Neuronal stem cell (in vitro differentiated cells): ENCODE results near the gene ANO7.

Experiments
- DNase-seq: peaks from one replicate; pipeline ENCODE4 v3.0.0-alpha.2; 2013; ENCODE audit warnings: low spot score
- H2AFZ ChIP-seq: one replicate; pipeline ENCODE4 v1.6.1; 2013; ENCODE audit warnings: mild to moderate bottlenecking, low read length, inconsistent platforms
- H2AK5ac ChIP-seq: 2 replicates; pipeline ENCODE4 v1.6.1; 2013; ENCODE audit warnings: low read depth, mild to moderate bottlenecking, inconsistent platforms, low read length, moderate library complexity, mixed read lengths
- H2BK120ac ChIP-seq: 2 replicates; pipeline ENCODE4 v1.6.1; 2013; ENCODE audit warnings: low read depth, mild to moderate bottlenecking, inconsistent platforms, low read length, moderate library complexity, mixed read lengths
- H2BK12ac ChIP-seq: one replicate; pipeline ENCODE4 v1.6.1; 2013; ENCODE audit warnings: low read length, inconsistent platforms
- H2BK15ac ChIP-seq: 2 replicates; pipeline ENCODE4 v1.6.1; 2013; ENCODE audit warnings: mild to moderate bottlenecking, low read length, inconsistent platforms, mixed read lengths
- H2BK5ac ChIP-seq: one replicate; pipeline ENCODE4 v1.6.1; 2013; ENCODE audit warnings: inconsistent platforms, mild to moderate bottlenecking, low read length, moderate library complexity
- H3K14ac ChIP-seq: one replicate; pipeline ENCODE4 v1.6.1; 2013; ENCODE audit warnings: low read length, inconsistent platforms
- H3K18ac ChIP-seq: 2 replicates; pipeline ENCODE4 v1.6.1; 2013; ENCODE audit warnings: low read length, inconsistent platforms
- H3K23ac ChIP-seq: 2 replicates; pipeline ENCODE4 v1.6.1; 2013; ENCODE audit warnings: low read depth, mild to moderate bottlenecking, mixed read lengths, low read length, inconsistent platforms; ENCODE audit not compliant: poor library complexity
- H3K27ac ChIP-seq: replicated peaks from 3 replicates; pipeline ENCODE4 v1.5.1; 2013; ENCODE audit warnings: low read length, inconsistent platforms
- H3K27me3 ChIP-seq, 3 experiments: 2 replicates each; pipeline ENCODE4 v1.6.1; 2013; ENCODE audit warnings: low read length in 3 of 3, mild to moderate bottlenecking in 2 of 3, inconsistent platforms in 1 of 3, low read depth in 1 of 3, mixed read lengths in 1 of 3, moderate library complexity in 1 of 3; ENCODE audit not compliant: control insufficient read depth in 3 of 3, insufficient read depth in 3 of 3
- H3K36me3 ChIP-seq, 2 donors: replicated peaks in 1 of 2; 2 replicates each; pipeline ENCODE4 v1.6.1; 2013; ENCODE audit warnings: low read length in 2 of 2; ENCODE audit not compliant: control insufficient read depth in 2 of 2, insufficient read depth in 2 of 2
- H3K4ac ChIP-seq: 2 replicates; pipeline ENCODE4 v1.6.1; 2013; ENCODE audit warnings: inconsistent platforms, mild to moderate bottlenecking, low read length, moderate library complexity
- H3K4me1 ChIP-seq, 2 donors: 1 replicate in 1 of 2; 2 replicates in 1 of 2; pipeline ENCODE4 v1.6.1; 2013; ENCODE audit warnings: low read length in 2 of 2, low read depth in 1 of 2; ENCODE audit not compliant: control insufficient read depth in 2 of 2, insufficient read depth in 1 of 2
- H3K4me2 ChIP-seq: one replicate; pipeline ENCODE4 v1.6.1; 2013; ENCODE audit warnings: mild to moderate bottlenecking, low read length, inconsistent platforms; ENCODE audit not compliant: insufficient read depth, poor library complexity, severe bottlenecking
- H3K4me3 ChIP-seq, 2 donors: 2 replicates each; pipeline ENCODE4 v1.5.1; 2013; ENCODE audit warnings: low read length in 2 of 2, mild to moderate bottlenecking in 2 of 2, inconsistent platforms in 1 of 2, moderate library complexity in 1 of 2
- H3K79me1 ChIP-seq: one replicate; pipeline ENCODE4 v1.6.1; 2013; ENCODE audit warnings: low read depth, mild to moderate bottlenecking, inconsistent platforms, low read length, moderate library complexity
- H3K9ac ChIP-seq: one replicate; pipeline ENCODE4 v1.6.1; 2013; ENCODE audit warnings: mild to moderate bottlenecking, low read depth, low read length, inconsistent platforms; ENCODE audit not compliant: poor library complexity
- H3K9me3 ChIP-seq, 2 donors: replicated peaks in 1 of 2; 2 replicates each; pipeline versions ENCODE3 to v1.6.1; 2013; ENCODE audit warnings: low read length in 2 of 2, mild to moderate bottlenecking in 2 of 2, inconsistent platforms in 1 of 2, low read depth in 1 of 2, mixed read lengths in 1 of 2, moderate library complexity in 1 of 2; ENCODE audit not compliant: control insufficient read depth in 2 of 2, insufficient read depth in 1 of 2
- H4K8ac ChIP-seq: one replicate; pipeline ENCODE4 v1.6.1; 2013; ENCODE audit warnings: low read depth, mild to moderate bottlenecking, inconsistent platforms, low read length, moderate library complexity
- H4K91ac ChIP-seq: one replicate; pipeline ENCODE4 v1.6.1; 2013; ENCODE audit warnings: low read length, low read depth, mild to moderate bottlenecking, inconsistent platforms; ENCODE audit not compliant: poor library complexity
- WGBS, 2 donors: extraction: QIAGEN DNeasy Blood & Tissue Kit; methylation state at CpG; one replicate each; pipeline ENCODE4 v1.1.7; 2013; ENCODE audit warnings: missing lambda C conversion rate in 2 of 2, mixed read lengths in 1 of 2; ENCODE audit not compliant: insufficient read length in 2 of 2, insufficient replicate concordance in 1 of 2; ENCODE audit errors: extremely low coverage in 2 of 2; 5-methylcytosine and 5-hydroxymethylcytosine counted together

Gene ANO7

DNA sequence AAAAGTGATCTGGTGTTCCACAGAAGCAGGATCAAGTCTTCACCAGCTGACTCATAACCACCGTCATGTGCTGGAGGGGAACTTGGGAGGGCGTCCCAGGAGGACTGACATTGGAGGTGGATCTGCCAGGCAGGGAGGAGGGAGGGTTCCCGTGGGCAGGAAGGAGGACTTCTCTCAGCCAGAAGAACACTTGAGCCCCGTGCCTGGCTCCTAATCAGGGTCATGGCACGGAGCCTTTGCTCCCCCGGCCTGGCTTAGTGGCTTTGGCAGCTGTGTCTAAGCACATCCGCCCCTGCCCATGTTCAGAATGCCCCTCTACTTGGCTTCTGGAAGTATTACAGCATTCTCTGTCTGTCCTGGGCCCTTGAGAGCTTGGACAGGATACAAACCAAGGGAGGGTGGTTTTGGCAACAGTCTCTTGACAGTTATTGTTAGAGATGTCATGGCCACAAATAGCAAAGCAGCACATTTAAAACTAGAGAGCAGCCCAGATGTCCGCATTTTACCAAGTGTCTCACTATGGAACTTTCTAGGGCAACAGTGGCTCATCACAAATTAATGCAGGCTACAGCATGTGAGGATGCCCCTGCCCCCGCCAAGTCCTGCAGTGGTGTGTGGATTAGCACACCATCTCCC lies 26.7 kb upstream of the ANO7 start:
- Histone ChIP-seq H3K4me3 (no peak overlapping the region), H3K18ac (no peak overlapping the region), H2BK5ac (no peak overlapping the region), H2BK120ac (no peak overlapping the region), H2BK15ac (no peak overlapping the region), H3K27me3 (no peaks in the 10 kb centered on the region), H3K9me3 (no peaks in the 10 kb centered on the region), H3K4me2 (no peak overlapping the region), H2AK5ac (no peak overlapping the region), H3K9ac (peak overlapping the region; percentile 50), H3K79me1 (no peaks in the 10 kb centered on the region), H4K91ac (no peak overlapping the region), H3K36me3 (peaks cover 42 to 84% of the 10 kb centered on the region in 2 donors), H4K8ac (no peak overlapping the region), H3K23ac (no peak overlapping the region), H3K4me1 (no peaks in the 10 kb centered on the region), H3K27ac (no peak overlapping the region), H3K4ac (no peak overlapping the region), H2AFZ (no peak overlapping the region), H2BK12ac (no peak overlapping the region), H3K14ac (no peak overlapping the region)
- no peak for DNase-seq
- no CpG with 5 or more reads among the region's 9 CpGs for WGBS, 2 donors

DNA sequence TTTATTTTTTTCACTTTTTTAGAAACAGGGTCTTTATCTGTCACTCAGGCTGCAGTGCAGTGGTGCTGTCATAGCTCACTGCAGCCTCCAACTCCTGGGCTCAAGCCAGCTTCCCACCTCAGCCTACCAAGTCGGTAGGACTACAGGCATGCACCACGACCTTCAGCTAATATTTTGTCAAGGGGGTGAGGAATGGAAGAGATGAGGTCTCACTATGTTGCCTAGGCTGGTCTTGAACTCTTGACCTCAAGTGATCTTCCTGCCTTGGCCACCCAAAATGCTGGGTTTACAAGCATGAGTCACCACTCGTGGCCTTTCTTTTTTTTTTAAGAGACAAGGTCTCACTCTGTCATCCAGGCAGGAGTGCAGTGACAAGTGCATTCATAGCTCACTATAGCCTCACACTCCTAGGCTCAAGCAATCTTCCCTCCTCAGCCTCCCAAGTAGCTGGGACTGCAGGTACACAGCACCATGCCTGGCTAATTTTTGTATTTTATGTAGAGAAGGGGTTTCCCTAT lies 24.8 kb upstream of the ANO7 start:
- H3K18ac ChIP-seq = no peak overlapping the region
- H3K14ac ChIP-seq = no peak overlapping the region
- H2BK5ac ChIP-seq = no peak overlapping the region
- H3K27me3 ChIP-seq = no peaks in the 10 kb centered on the region
- no peak overlapping the region for H4K91ac ChIP-seq
- no peak overlapping the region for H3K9ac ChIP-seq
- H3K23ac ChIP-seq = no peak overlapping the region
- no peak overlapping the region for H2BK120ac ChIP-seq
- no peaks in the 10 kb centered on the region for H3K79me1 ChIP-seq
- H3K4me2 ChIP-seq = no peak overlapping the region
- DNase-seq = no peak
- H3K4me3 ChIP-seq = no peak overlapping the region
- peaks cover 37 to 84% of the 10 kb centered on the region in 2 donors for H3K36me3 ChIP-seq
- H4K8ac ChIP-seq = no peak overlapping the region
- no peaks in the 10 kb centered on the region for H3K4me1 ChIP-seq
- H3K4ac ChIP-seq = no peak overlapping the region
- no peak overlapping the region for H2AK5ac ChIP-seq
- H2BK15ac ChIP-seq = no peak overlapping the region
- no CpG with 5 or more reads among the region's 3 CpGs for WGBS, 2 donors
- H3K27ac ChIP-seq = no peak overlapping the region
- no peak overlapping the region for H2BK12ac ChIP-seq
- H3K9me3 ChIP-seq = no peaks in the 10 kb centered on the region
- H2AFZ ChIP-seq = no peak overlapping the region

DNA sequence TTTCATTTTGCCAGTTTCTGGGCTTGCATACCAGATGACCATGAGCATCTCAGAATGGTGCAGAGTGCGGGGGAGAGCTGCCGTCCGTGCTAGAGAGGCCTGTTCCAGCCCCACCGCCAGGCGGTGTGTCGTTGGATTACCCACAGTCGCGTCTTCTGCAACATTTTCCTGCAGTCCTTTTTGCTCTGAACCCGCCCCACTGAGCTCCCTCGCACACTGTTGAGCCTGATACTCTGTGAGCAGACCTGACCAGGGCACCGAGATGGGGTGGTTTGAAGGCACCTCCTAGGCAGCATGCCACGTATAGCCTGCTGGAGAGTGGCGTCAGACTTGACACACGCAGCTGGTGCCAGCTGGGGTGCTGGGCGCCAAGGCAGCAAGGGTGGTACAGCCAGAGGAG lies 20.1 kb upstream of the ANO7 start:
- Histone ChIP-seq H2BK5ac (no peak overlapping the region), H2AFZ (no peak overlapping the region), H2BK15ac (no peak overlapping the region), H3K14ac (no peak overlapping the region), H4K8ac (no peak overlapping the region), H3K27me3 (no peaks in the 10 kb centered on the region), H3K4me3 (no peak overlapping the region), H2BK120ac (no peak overlapping the region), H3K23ac (no peak overlapping the region), H3K36me3 (peaks cover 31 to 83% of the 10 kb centered on the region in 2 donors), H3K27ac (no peak overlapping the region), H3K18ac (no peak overlapping the region), H2AK5ac (no peak overlapping the region), H3K9ac (no peak overlapping the region), H3K4me2 (no peak overlapping the region), H3K4me1 (no peaks in the 10 kb centered on the region), H3K4ac (no peak overlapping the region), H4K91ac (no peak overlapping the region), H2BK12ac (no peak overlapping the region), H3K79me1 (no peaks in the 10 kb centered on the region), H3K9me3 (peaks cover 2 to 13% of the 10 kb centered on the region in 2 donors)
- DNase-seq = no peak
- no CpG with 5 or more reads among the region's 15 CpGs for WGBS, 2 donors

DNA sequence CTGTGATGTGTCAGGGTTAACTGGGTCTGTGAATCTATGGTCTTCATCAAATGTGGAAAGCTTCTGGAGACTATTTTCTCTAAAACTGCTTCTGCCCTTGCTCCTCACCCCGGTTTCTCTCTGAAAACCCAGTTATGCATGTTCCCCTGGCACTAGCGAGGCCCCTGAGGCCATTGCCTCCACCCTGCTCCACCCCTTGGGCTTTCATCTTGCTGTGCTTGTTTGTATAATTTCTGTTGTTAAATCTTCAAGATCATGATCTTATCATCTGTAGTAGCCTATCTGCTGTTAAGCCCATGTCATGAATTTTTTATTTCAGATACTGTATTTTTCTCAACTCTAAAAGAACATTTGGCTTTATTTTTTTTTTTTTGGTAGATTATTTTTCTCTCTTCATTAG lies 14.9 kb upstream of the ANO7 start:
- H4K91ac ChIP-seq = no peak overlapping the region
- no peaks in the 10 kb centered on the region for H3K79me1 ChIP-seq
- no peak overlapping the region for H2BK5ac ChIP-seq
- H2AFZ ChIP-seq = no peak overlapping the region
- H3K14ac ChIP-seq = no peak overlapping the region
- peaks cover 19 to 69% of the 10 kb centered on the region in 2 donors for H3K36me3 ChIP-seq
- no peak overlapping the region for H2BK12ac ChIP-seq
- no peak overlapping the region for H3K4me2 ChIP-seq
- H3K4me1 ChIP-seq = no peaks in the 10 kb centered on the region
- no peak overlapping the region for H4K8ac ChIP-seq
- H2BK15ac ChIP-seq = no peak overlapping the region
- H3K27ac ChIP-seq = no peak overlapping the region
- H3K4ac ChIP-seq = no peak overlapping the region
- WGBS, 2 donors = no CpG with 5 or more reads among the region's 2 CpGs
- H3K9ac ChIP-seq = no peak overlapping the region
- no peak overlapping the region for H3K23ac ChIP-seq
- DNase-seq = no peak
- H3K9me3 ChIP-seq = peaks cover 4 to 13% of the 10 kb centered on the region in 2 donors
- no peak overlapping the region for H3K4me3 ChIP-seq
- no peak overlapping the region for H2BK120ac ChIP-seq
- no peak overlapping the region for H3K18ac ChIP-seq
- no peaks in the 10 kb centered on the region for H3K27me3 ChIP-seq
- H2AK5ac ChIP-seq = no peak overlapping the region
